Upper lobe of left lung (tissue), 4 donors: Measurements from ENCODE around the gene SDHA.

Experiments used
- CTCF ChIP-seq, 6 experiments: fragments of 450-650 bp in 4 of 6; fragments of 200-600 bp in 2 of 6; sonication (generic) in 2 of 6; IDR thresholded peaks; one replicate each; pipeline ENCODE4 v1.5.1; 2016 to 2019; ENCODE audit warnings: antibody characterized with exemption in 6 of 6
- EP300 ChIP-seq, 4 donors: sonication (generic); formaldehyde crosslinking; IDR thresholded peaks; one replicate each; pipeline ENCODE4 v1.5.1; 2017; ENCODE audit warnings: antibody characterized with exemption in 4 of 4, control low read depth in 2 of 4
- POLR2A ChIP-seq, 4 donors: fragments of 450-650 bp; IDR thresholded peaks; one replicate each; pipeline ENCODE4 v1.5.1; 2016 to 2017; ENCODE audit warnings: antibody characterized with exemption in 4 of 4, mild to moderate bottlenecking in 2 of 4
- POLR2AphosphoS5 ChIP-seq, 2 donors: sonication (generic); formaldehyde crosslinking; IDR thresholded peaks; one replicate each; pipeline ENCODE4 v1.5.1; 2017; ENCODE audit warnings: antibody characterized with exemption in 2 of 2

GRCh38 chr5:197892-198489 lies 20.1 kb upstream of the SDHA start:
- TF ChIP-seq CTCF (IDR thresholded peaks at IDR 0.05) (no peak), POLR2A (IDR thresholded peaks at IDR 0.05) (no peak), EP300 (IDR thresholded peaks at IDR 0.05) (no peak), POLR2AphosphoS5 (IDR thresholded peaks at IDR 0.05) (no peak)
